Cardiac ventricle fibroblast (primary cell): ENCODE measurements around the gene MAPK8IP2. TPM values are rescaled to one million over a fixed set of nuclear protein-coding genes. Genes with fewer than 3 reads are reported as not detected.

ENCODE experiments used
- total RNA-seq: library from RNA; depleted of rRNA; stranded (reverse); fragments of >200 nt; gene quantifications from 2 replicates; pipeline ENCODE4 v1.2.3, GENCODE V29; 2015

The MAPK8IP2 gene
- total RNA-seq = 0.24 and 0.50 TPM in 2 replicates

GRCh38 chr22:50600538-50600937, at the start of gene MAPK8IP2:
Gene MAPK8IP2, plus strand, starts transcription at chr22:50600793. Its CDS starts 26 bp downstream, at chr22:50600819.

DNA sequence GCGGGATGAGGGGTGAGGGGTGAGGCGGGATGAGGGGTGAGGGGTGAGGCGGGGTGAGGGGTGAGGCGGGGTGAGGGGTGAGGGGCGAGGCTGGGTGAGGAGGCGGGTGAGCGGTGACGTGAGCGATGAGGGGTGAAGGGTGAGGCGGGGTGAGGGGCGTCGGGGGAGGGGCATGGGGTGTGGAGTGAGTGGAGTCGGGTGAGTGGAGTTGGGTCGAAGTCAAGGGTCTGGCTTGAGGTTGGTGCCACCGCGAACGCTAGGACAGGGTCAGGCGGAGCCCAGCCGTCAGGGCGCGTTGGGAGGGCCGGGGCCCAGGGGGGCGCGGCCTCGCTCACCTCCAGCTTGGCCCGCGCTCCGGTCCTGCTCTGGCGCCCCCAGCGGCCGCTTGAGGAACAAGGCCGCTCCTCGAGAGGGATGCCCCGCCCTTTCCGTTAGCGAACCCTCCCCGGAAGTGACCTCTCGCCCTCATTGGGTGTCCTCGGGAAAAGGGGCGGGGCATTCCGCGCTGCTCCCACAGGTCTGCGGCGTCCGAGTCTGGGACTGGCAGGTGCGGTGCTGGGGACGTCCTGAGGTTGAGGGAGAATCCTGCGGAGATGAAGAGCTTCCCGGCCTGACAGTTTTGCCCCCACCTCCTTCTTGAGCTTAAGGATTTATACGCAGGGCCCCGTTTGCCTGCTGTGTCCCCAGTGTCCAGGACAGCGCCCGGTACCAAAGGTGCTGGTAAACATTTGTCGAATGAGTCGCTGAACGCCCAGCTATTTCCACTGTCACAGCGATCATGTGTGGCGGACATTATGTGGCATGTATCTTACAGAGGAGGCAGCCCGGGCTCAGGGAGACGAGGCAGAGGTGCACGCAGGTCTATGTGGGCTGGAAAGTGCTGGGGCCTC, 37.8 kb upstream of the MAPK8IP2 start, which contains the start of gene SYCE3:
TSS of gene SYCE3 (minus strand) at position 397 of the 890 bp plus-strand sequence. CDS start 6,514 bp downstream, outside the sequence.

GRCh38 chr22:50577987-50578775, 22.4 kb upstream of the MAPK8IP2 start, which contains the start of gene CPT1B:
Gene CPT1B, minus strand, starts transcription at chr22:50578427. Its CDS starts 512 bp downstream, at chr22:50577915.

DNA sequence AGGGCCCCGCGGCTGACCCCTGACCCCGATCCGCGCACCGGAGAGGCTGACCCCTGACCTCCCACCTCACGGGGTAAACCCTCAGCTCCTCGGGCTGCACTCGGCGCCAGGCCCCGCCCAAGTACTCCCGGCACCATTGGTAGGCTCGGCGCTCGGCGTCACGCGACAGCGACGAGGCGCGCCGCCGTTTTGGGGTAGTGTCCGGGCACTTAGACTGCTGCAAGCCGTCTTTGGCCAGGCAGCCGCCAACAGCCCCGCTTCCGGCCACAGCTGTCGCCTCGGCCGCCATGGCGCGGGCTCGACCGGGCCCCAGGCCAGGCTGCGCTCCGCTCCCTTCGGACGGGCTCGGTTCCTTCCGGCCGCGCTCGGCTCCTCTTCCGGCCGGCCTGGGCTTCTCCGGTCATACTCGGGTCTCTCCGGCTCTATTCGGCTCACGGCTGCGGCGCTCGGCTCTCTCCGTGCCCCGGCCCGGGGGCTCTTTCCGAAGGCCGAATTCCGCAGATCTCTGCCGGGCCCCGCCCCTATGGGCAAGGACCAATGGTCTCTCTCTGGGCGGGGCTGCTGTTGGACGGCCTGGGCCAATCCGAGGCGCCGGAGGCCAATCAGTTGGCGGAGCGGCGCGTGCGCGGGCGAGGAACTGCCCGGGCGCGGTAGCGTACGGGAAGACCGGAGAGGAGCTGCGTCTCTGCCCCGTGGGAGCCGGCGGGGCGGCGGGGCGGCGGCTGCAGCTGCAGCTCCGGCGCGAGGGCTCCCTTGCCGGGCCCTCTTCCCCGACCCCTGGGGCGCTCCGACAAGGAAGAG, 17.9 kb upstream of the MAPK8IP2 start, which contains the start of gene CHKB:
TSS of gene CHKB (minus strand) at position 357 of the 801 bp plus-strand sequence. CDS start at position 289, 68 bp downstream.

DNA sequence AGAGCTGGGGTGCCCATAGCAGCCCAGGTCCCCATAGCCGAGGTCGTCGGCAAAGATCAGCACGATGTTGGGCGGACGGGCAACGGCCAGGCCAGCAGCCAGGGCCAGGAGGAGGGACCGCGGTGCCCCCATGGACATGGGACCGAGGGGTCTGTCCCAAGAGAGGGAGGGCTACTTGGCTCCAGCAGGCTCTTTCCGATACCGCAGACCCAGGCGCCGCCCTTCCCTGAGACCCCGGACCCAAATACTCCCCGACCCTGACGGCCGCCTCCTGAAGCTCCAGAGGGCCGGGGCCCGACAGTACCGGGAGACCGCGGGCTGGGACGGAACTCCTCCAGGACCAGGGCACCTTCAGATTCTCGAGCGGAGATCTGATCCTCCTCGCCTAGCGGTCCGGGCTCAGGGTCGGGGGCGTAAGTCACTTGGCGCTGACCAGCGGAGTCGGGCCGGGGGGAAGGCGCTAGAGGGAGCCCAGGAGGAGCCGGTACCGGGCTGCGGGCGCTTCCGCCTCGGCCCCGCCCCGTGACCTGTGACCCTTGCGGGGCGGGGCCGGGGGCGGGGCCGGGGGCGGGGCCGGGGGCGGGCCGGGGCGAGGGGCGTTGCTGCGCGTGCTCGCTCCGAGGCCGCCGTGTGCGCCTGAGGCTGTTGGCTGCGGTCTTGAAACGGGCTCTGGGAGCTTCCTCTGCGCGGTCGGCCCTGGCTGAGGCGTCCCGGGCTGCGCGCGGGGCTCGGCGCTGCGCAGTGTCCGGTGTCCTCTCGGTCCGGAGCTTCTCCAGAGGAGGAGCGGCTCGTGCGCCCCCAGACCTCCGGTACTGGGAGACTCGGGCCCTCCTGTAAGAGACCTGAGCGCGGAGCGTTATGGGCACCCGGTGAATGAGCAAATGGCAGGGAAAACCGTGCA, 27.3 kb downstream of the MAPK8IP2 start, which contains the start of gene ARSA:
TSS of gene ARSA (minus strand) at position 511 of the 901 bp plus-strand sequence. CDS start at position 138, 373 bp downstream.

Other genes with a start within 250 kb of the MAPK8IP2 start
- 40.4 and 54.6 TPM in 2 replicates for gene SBF1, start 125.8 kb upstream of the MAPK8IP2 start, total RNA-seq
- gene ADM2, start 119.2 kb upstream of the MAPK8IP2 start, total RNA-seq = 2.0 and 9.4 TPM in 2 replicates
- gene MIOX, start 113.9 kb upstream of the MAPK8IP2 start, total RNA-seq = not detected in 2 replicates
- 66.0 and 69.6 TPM in 2 replicates for gene LMF2, start 93.1 kb upstream of the MAPK8IP2 start, total RNA-seq
- gene NCAPH2, start 92.6 kb upstream of the MAPK8IP2 start, total RNA-seq = 17.7 and 20.5 TPM in 2 replicates
- 1.5 and 4.2 TPM in 2 replicates for gene SCO2, start 75.2 kb upstream of the MAPK8IP2 start, total RNA-seq
- gene TYMP, start 70.8 kb upstream of the MAPK8IP2 start, total RNA-seq = 31.7 and 36.5 TPM in 2 replicates
- not detected in 2 replicates for gene KLHDC7B, start 54.9 kb upstream of the MAPK8IP2 start, total RNA-seq
- gene SYCE3, start 37.9 kb upstream of the MAPK8IP2 start, total RNA-seq = 3.5 TPM in 1 of 2 replicates, not detected in the other
- gene CPT1B, start 22.4 kb upstream of the MAPK8IP2 start, total RNA-seq = 0.12 and 0.98 TPM in 2 replicates
- 16.0 and 18.5 TPM in 2 replicates for gene CHKB, start 17.9 kb upstream of the MAPK8IP2 start, total RNA-seq
- gene ARSA, start 27.4 kb downstream of the MAPK8IP2 start, total RNA-seq = 41.6 and 47.2 TPM in 2 replicates
- gene SHANK3, start 72.0 kb downstream of the MAPK8IP2 start, total RNA-seq = 2.4 and 2.6 TPM in 2 replicates
- gene ACR, start 137.4 kb downstream of the MAPK8IP2 start, total RNA-seq = 0.19 TPM in 1 of 2 replicates, not detected in the other
- gene RABL2B, start 182.8 kb downstream of the MAPK8IP2 start, total RNA-seq = 6.1 and 8.9 TPM in 2 replicates